Measurements from ENCODE around the gene MACC1. TPM values are rescaled to one million over a fixed set of nuclear protein-coding genes. Genes with fewer than 3 reads are reported as not detected.

MACC1 gene
- total and polyA plus RNA-seq, 2 of the 13 experiments (the other 11 are each of a cell fraction or from before 2014, with no cell fraction given), result 0.04 TPM; not detected in 1

GRCh38 chr7:20183086-20183485, 34.1 kb downstream of the MACC1 start:
- WGBS (ENCODE audit: low lambda C conversion rate), result 25% methylated on average over 4 of the region's 4 CpGs
- no peak for ATAC-seq

More at GRCh38 chr7:20183086-20183485, 34.1 kb downstream of the MACC1 start:
- no peaks in the 10 kb centered on the region for H4K20me1 ChIP-seq (ENCODE audit: insufficient read depth, low read length)
- intact Hi-C loops (cut with micrococcal nuclease; ENCODE audit: unreplicated experiment) (no loop called here), in situ Hi-C loops (cut with HindIII; ENCODE audit: extremely low pct_ligation_motif_present, low pct_unique_long_range_greater_than_20kb) (no loop called here)
- no TSS peak for BruUV-seq (replicated peaks)
- H3K4me2 ChIP-seq (ENCODE audit: low read depth, low read length), result no peak overlapping the region
- POLR2A ChIA-PET, result no interaction called here
- DNase-seq (ENCODE audit: low spot score) (no peak), FAIRE-seq (no peak)
- no peaks in the 10 kb centered on the region for H3K79me2 ChIP-seq (ENCODE audit: insufficient read depth, low read length)
- no peak overlapping the region for H2AFZ ChIP-seq (ENCODE audit: low read length)
- H3K4me3 ChIP-seq (replicated peaks in 1 of 3; ENCODE audit: insufficient read depth in 1 of 3, low read depth in 2 of 3, low read length in 3 of 3), result no peak overlapping the region
- H3K9ac ChIP-seq (ENCODE audit: insufficient read depth, low read depth, low read length), result no peak overlapping the region
- H3K27ac ChIP-seq (ENCODE audit: extremely low read length, insufficient read depth, low read length), result no peak overlapping the region
- no peaks in the 10 kb centered on the region for H3K27me3 ChIP-seq (ENCODE audit: control insufficient read depth in 1 of 2, insufficient read depth in 2 of 2, low read length in 2 of 2)
- H3K36me3 ChIP-seq (replicated peaks in 1 of 2; ENCODE audit: control insufficient read depth in 1 of 2, insufficient read depth in 2 of 2, low read length in 2 of 2), result no peaks in the 10 kb centered on the region
- CTCF ChIA-PET (ENCODE audit: low intra/inter-chr PET ratio, low total read pairs), result no interaction called here
- no peak for TF ChIP-seq PRDM4 (CRISPR knock-in tag; IDR thresholded peaks at IDR 0.05; ENCODE audit: borderline replicate concordance)
- TF ChIP-seq ZSCAN9 (CRISPR knock-in tag; IDR thresholded peaks at IDR 0.05; ENCODE audit: borderline replicate concordance), result no peak
- no peak for TF ChIP-seq HOXA7 (CRISPR knock-in tag; IDR thresholded peaks at IDR 0.05)
- no peak for TF ChIP-seq SSRP1 (CRISPR knock-in tag; IDR thresholded peaks at IDR 0.05)
- TF ChIP-seq KDM3A (CRISPR knock-in tag; IDR thresholded peaks at IDR 0.05; ENCODE audit: low read depth), result no peak
- no peak for TF ChIP-seq RBFOX2 (IDR thresholded peaks at IDR 0.05; ENCODE audit: low read depth, low read length)
- no peak for TF ChIP-seq ADNP (CRISPR knock-in tag; IDR thresholded peaks at IDR 0.05)
- no peak for TF ChIP-seq ZNF816 (CRISPR knock-in tag; IDR thresholded peaks at IDR 0.05; ENCODE audit: borderline replicate concordance)
- no peak for TF ChIP-seq ONECUT2 (CRISPR knock-in tag; IDR thresholded peaks at IDR 0.05)
- TF ChIP-seq THAP7 (CRISPR knock-in tag; IDR thresholded peaks at IDR 0.05), result no peak
- TF ChIP-seq ZNF572 (CRISPR knock-in tag; IDR thresholded peaks at IDR 0.05), result no peak
- TF ChIP-seq, protein P1, sequence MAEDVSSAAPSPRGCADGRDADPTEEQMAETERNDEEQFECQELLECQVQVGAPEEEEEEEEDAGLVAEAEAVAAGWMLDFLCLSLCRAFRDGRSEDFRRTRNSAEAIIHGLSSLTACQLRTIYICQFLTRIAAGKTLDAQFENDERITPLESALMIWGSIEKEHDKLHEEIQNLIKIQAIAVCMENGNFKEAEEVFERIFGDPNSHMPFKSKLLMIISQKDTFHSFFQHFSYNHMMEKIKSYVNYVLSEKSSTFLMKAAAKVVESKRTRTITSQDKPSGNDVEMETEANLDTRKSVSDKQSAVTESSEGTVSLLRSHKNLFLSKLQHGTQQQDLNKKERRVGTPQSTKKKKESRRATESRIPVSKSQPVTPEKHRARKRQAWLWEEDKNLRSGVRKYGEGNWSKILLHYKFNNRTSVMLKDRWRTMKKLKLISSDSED (CRISPR knock-in tag; IDR thresholded peaks at IDR 0.05), result no peak
- no peak for TF ChIP-seq ZBTB4 (CRISPR knock-in tag; IDR thresholded peaks at IDR 0.05; ENCODE audit: borderline replicate concordance)
- no peak for TF ChIP-seq SP4 (CRISPR knock-in tag; IDR thresholded peaks at IDR 0.05)
- TF ChIP-seq TBP (CRISPR knock-in tag; IDR thresholded peaks at IDR 0.05), result no peak
- TF ChIP-seq ZNF432 (CRISPR knock-in tag; IDR thresholded peaks at IDR 0.05; ENCODE audit: borderline replicate concordance), result no peak
- H3K4me1 ChIP-seq (ENCODE audit: insufficient read depth, low read length), result no peaks in the 10 kb centered on the region
- H3K9me3 ChIP-seq (ENCODE audit: low read length), result no peaks in the 10 kb centered on the region
